NB4 (cell line): ENCODE results near the gene CLEC2A.
"Not testable (repeated sequence)": the region's sequence is repeated elsewhere in the genome, so short reads cannot be mapped to it uniquely, and the experiment has no call there.

Source experiments
- DNase-seq: peaks from one replicate; pipeline ENCODE4 v3.0.0; 2010; ENCODE audit warnings: low read depth
- H3K4me3 ChIP-seq: one replicate; pipeline ENCODE4 v1.5.1; 2011; ENCODE audit warnings: mild to moderate bottlenecking, low read depth, low read length, moderate library complexity
- MYC ChIP-seq: IDR thresholded peaks from 2 replicates; pipeline ENCODE4 v1.6.1; 2011; ENCODE audit warnings: low read depth, low read length
- POLR2A ChIP-seq: IDR thresholded peaks from 2 replicates; pipeline ENCODE4 v1.6.1; 2011; ENCODE audit warnings: mild to moderate bottlenecking; ENCODE audit not compliant: insufficient read length; ENCODE audit errors: extremely low read depth
- TF ChIP-seq, protein P1 (sequence below): IDR thresholded peaks from 2 replicates; pipeline ENCODE4 v1.6.1; 2011; ENCODE audit warnings: low read depth, low read length
- TF ChIP-seq, protein P2 (sequence below): IDR thresholded peaks from one replicate; pipeline ENCODE4 v1.5.1; 2012; ENCODE audit warnings: low read depth, low read length

Gene CLEC2A, protein sequence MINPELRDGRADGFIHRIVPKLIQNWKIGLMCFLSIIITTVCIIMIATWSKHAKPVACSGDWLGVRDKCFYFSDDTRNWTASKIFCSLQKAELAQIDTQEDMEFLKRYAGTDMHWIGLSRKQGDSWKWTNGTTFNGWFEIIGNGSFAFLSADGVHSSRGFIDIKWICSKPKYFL

DNA sequence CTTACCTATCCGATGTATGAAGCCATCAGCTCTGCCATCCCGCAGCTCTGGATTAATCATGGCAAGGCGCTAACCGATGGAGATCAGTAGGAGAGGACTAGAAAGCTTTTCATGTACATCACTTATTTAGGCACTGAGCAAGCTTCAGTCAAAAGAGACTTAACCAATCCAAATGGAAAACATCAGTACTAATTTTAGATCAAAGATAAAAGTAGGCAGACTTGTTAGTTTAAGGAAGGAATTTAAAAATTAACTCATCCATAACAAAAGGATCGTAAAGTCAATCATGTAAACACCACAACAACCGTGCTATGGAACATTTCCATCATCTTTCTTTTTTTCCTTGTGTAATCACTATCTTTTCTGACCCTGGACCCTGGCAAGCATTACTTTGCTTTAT is at the start of gene CLEC2A:
Gene CLEC2A, minus strand, starts transcription at position 101 of the 400 bp plus-strand sequence. Its CDS starts 41 bp downstream, at position 60.
- TF ChIP-seq MYC (no peak), POLR2A (no peak)
- TF ChIP-seq, protein P1, sequence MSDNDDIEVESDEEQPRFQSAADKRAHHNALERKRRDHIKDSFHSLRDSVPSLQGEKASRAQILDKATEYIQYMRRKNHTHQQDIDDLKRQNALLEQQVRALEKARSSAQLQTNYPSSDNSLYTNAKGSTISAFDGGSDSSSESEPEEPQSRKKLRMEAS = no peak
- TF ChIP-seq, protein P2, sequence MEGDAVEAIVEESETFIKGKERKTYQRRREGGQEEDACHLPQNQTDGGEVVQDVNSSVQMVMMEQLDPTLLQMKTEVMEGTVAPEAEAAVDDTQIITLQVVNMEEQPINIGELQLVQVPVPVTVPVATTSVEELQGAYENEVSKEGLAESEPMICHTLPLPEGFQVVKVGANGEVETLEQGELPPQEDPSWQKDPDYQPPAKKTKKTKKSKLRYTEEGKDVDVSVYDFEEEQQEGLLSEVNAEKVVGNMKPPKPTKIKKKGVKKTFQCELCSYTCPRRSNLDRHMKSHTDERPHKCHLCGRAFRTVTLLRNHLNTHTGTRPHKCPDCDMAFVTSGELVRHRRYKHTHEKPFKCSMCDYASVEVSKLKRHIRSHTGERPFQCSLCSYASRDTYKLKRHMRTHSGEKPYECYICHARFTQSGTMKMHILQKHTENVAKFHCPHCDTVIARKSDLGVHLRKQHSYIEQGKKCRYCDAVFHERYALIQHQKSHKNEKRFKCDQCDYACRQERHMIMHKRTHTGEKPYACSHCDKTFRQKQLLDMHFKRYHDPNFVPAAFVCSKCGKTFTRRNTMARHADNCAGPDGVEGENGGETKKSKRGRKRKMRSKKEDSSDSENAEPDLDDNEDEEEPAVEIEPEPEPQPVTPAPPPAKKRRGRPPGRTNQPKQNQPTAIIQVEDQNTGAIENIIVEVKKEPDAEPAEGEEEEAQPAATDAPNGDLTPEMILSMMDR = no peak
- H3K4me3 ChIP-seq = no peak within 1 kb of the TSS
- no peak for DNase-seq

DNA sequence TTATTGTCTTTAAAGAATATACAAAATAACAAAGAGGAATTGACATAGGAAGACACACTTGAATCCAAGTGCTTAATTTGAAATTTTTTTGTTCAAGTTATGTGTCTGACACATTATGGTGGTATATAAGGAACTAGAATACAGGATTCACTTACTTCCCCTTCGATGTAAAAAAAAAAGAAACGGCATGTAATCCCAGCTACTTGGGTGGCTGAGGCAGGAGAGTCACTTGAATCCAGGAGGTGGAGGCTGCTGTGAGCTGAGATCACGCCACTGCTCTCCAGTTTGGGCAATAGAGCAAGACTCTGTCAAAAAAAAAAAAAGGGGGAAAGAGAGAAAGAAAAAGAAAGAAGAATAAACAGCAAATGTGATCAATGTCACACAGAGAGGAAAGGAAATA is 48.0 kb upstream of the CLEC2A start:
- H3K4me3 ChIP-seq = no peak overlapping the region
- no peak for TF ChIP-seq MYC
- TF ChIP-seq, protein P1 = no peak
- TF ChIP-seq, protein P2 = no peak
- no peak for TF ChIP-seq POLR2A
- no peak for DNase-seq

DNA sequence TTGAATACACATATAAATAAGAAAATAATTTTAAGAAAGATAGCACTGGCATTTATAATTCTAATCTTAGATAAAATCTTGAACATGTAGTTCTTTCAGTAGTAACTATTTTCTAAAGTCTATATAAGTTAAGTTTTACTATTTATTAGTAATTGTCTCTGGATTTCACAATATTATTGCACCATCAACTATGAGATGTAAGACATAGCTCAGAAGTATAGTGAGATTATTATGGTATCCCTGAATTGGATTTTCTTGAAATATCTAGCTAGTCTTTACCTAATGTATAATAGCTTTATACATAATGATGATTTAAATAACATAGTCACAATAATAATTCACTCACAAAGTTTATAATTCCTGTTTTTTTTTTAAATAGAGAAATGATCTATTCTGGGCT is 45.7 kb upstream of the CLEC2A start:
- DNase-seq = no peak
- no peak overlapping the region for H3K4me3 ChIP-seq
- TF ChIP-seq MYC = no peak
- TF ChIP-seq, protein P1 = no peak
- TF ChIP-seq POLR2A = no peak
- TF ChIP-seq, protein P2 = no peak

DNA sequence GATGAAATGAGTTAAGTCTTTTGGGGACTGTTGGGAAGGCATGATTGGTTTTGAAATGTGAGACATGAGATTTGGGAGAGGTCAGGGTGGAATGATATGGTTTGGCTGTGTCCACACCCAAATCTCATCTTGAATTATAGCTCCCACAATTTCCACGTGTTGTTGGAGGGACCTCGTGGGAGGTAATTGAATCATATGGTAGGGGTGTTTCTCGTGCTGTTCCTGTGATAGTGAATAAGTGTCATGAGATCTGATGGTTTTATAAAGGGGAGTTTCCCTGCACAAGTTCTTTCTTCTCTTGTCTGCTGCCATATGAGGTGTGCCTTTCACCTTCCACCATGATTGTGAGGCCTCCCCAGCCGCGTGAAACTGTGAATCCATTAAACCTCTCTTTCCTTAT is 44.5 kb upstream of the CLEC2A start:
- not testable (repeated sequence) for H3K4me3 ChIP-seq

DNA sequence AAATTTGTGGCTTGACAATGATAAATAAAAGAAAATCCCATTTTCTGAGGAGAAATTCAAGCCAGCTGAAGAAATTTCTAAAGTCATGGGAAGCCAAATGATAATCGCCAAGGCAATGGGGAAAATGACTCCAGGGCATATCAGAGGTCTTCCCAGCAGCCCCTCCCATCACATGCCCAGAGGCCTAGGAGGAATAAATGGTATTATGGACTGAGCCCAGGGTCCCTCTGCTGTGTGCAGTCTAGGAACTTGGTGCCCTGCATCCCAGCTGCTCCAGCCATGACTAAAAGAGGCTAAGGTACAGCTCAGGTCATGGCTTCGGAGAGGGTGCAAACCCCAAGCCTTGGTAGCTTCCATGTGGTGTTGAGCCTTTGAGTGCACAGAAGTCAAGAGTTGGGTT is 43.4 kb upstream of the CLEC2A start:
- TF ChIP-seq POLR2A (no peak), MYC (no peak)
- TF ChIP-seq, protein P1 = no peak
- TF ChIP-seq, protein P2 = no peak
- DNase-seq = no peak

More for the DNA sequence above, 44.5 kb upstream of the CLEC2A start:
- not testable (repeated sequence) for DNase-seq

DNA sequence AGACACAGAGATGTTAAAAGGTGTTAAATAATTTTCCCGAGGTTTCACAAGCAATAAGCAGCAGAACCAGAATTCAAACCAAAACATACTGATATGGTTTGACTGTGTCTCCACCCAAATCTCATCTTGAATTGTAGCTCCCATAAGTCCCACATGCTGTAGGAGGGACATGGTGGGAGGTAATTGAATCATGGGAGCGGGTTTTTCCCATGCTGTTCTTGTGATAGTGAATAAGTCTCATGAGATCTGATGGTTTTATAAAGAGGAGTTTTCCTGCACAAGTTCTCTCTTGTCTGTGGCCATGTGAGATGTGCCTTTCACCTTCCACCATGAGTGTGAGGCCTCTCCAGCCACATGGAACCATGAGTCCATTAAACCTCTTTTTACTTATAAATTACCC is 42.6 kb upstream of the CLEC2A start:
- not testable (repeated sequence) for DNase-seq, H3K4me3 ChIP-seq

More for the DNA sequence above, 43.4 kb upstream of the CLEC2A start:
- no peak overlapping the region for H3K4me3 ChIP-seq

DNA sequence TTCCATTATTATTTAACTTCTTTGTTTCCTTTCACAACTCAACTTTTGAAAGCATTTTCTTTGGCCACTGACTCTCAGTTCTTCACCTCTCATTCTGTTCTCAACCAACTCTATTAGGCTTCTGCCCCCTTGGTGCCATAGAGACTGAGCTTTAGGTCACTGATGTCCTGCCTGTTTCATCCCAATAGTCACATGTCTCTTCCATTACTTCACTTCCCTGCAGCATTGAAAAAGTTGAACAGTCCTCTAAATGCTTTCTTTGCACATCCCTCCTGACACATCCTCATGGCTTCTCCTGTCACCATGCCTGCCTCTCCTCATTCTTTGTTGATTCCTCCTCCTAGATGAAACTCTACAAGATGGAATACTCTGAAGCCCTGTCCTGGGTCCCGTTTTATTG is 41.8 kb upstream of the CLEC2A start:
- no peak for DNase-seq
- H3K4me3 ChIP-seq = no peak overlapping the region

More for the DNA sequence above, 41.8 kb upstream of the CLEC2A start:
- no peak for TF ChIP-seq POLR2A
- TF ChIP-seq, protein P1 = no peak
- TF ChIP-seq MYC = no peak
- TF ChIP-seq, protein P2 = no peak
